HG02981 (cell line): ENCODE measurements around the gene IQSEC1.

ENCODE experiments used
- ATAC-seq: cut with Tn5 transposase; IDR thresholded peaks from one replicate; pipeline ENCODE4 v1.9.1; 2021; ENCODE audit warnings: mild to moderate bottlenecking, moderate library complexity; ENCODE audit not compliant: unreplicated experiment

Gene IQSEC1

DNA sequence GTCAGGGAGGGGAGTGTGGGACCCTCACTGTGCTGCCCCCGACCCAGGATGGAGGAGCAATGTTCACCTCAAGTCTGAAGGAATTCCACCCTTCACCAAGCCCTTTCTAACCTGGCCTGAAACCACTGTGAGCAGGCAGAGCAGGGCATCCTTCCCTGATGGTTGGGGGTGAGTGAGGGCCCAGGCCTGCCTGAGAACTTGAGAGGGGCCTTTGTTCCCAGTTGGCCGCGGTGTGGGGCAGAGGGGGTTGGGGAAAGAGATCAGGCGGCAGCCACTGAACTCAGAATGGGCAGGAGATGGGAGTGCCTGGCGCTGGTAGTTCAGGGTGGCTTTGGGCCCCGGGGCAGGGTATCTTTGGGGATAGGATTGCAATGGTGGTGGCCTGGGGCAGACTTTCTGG is 128.4 kb downstream of the IQSEC1 start:
- no peak for ATAC-seq

- ATAC-seq: no peak
Observed at GRCh38 chr3:12944413-12944812, 128.8 kb downstream of the IQSEC1 start.

DNA sequence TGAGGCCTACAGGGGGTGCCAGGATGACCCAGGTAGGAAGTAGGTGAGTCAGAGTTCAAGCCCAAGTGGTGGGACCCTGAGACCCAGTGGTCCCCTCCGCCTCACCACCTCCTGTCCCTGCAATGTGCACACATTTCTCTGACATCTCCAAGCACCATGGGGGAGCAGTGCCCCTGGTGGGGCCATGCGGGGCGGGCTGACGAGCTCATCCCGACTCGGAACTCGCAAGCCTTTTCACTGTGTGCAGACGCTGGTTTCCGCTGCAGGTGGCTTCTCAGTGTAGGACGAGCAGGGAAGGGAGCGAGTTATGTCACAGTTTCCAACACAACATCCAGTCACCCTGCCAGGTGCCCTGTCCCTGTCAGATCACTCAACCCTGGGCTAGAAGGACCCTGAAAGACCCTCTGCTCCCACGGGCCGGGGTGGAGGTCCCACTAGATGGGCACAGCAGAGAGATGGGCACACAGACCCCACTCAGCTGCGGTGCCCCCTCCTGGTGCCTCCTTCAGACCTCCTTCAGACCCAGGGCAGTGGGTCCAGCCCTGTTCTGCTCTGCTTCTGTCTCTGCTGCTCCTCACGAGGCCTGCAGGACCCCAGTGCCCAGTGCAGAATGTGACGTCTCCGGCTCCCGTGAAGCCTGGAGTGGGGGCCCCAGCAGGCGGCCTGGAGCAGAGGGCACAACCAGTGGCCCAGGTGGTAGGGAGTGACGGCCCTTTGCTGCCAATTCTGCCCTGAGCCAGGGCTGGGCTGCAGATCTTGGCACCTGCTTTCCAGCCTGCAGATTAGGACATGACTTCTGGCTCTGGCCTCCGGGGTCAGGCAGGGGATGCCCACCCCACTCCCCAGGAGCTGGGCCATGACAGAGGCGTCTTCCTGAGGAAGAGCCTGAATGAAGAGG is 129.9 kb downstream of the IQSEC1 start:
- no peak for ATAC-seq

DNA sequence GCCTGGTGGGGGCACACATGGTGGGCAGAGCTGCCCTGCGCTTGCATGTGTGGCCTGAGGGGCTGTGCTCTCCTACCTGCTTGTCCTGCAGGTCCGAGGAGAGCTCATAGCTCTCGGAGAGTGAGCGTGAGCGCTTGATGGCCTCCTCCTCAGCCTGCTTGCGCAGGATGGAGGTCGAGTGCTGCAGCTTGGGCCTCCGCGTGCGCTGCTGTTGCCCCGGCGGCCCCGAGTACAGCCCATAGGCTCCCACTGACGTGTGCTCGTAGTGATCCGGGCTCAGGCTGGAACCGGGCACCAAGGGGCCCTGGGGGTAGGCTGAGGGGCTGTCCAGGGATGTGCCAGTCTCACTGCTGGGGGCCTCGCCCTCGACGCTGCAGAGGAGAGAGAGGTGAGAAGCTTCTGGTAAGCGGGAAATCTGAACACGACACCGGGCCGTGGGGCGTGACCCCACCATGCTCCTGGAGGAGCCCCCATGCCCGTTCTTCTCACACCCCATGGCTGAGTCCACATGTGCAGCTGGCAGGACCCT is 131.7 kb downstream of the IQSEC1 start:
- no peak for ATAC-seq

DNA sequence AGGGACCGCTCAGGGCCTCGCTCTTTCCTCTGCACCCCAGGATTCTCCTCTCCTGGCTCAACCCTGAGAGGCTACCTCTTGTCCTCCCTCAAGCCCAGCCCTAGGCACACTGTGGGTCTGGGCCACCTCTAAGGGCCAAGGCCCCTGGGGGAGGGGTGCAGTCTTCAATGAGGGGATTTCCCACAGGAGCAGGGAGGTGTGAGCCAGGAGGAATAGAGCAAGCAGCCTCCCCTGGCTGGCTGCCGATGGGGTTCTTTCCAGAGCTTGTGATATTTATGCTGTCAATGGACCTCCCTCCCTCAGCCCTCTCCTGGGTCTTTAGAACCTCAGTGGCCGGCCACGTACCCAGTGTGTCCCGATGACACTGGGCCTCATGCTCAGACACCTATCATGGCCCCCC is 132.4 kb downstream of the IQSEC1 start:
- no peak for ATAC-seq

GRCh38 chr3:12939137-12939536 is 134.1 kb downstream of the IQSEC1 start:
- no peak for ATAC-seq

- ATAC-seq: no peak
Observed at GRCh38 chr3:12938258-12938711, 134.9 kb downstream of the IQSEC1 start.

- no peak for ATAC-seq
Observed at GRCh38 chr3:12935861-12936830, 137.1 kb downstream of the IQSEC1 start.

GRCh38 chr3:12935023-12935860 is 138.0 kb downstream of the IQSEC1 start:
- no peak for ATAC-seq

- ATAC-seq: no peak
Observed at GRCh38 chr3:12934431-12934830, 138.8 kb downstream of the IQSEC1 start.

DNA sequence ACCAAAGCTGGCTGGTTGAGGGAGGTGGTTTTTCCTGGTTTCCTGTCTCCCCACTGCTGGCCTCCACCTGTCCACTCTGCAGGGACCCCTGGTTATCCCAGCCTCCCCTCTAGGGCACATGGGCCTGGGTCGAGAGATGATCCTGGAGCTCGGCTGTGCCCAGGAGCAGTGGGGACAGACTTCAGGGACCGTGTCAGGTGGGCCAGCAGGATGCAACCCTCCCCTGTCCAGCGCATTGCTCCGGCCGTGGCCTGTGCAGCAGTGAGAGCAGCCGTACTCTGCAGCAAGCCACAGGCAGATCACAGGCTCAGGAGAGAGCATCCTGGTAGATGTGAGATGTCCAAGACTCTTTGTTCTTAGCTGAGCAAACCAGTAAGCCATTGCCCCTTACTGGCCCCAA is 139.3 kb downstream of the IQSEC1 start:
- ATAC-seq: no peak

DNA sequence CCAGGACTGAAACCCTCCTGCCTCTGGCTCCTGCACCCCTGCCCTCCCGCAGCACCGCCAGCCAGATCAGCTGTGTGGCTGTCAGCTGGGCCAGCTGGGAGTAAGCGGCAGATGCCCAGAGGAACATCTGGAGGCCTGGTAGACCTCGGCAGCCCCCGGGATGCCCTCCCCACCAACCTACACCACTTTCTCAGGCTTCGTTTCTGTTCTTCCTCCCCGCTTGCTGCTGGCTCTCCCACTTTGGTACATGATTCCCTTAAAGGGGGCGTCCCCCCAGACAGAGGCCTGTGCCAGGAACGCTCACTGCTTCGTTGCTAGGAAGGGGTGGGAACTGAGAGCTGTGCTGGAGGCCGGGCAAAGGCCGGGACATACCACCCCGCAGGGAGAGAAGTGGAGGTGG is 140.5 kb downstream of the IQSEC1 start:
- no peak for ATAC-seq

- no peak for ATAC-seq
Observed at GRCh38 chr3:12932347-12932746, 140.9 kb downstream of the IQSEC1 start.

GRCh38 chr3:12931273-12931905 is 141.8 kb downstream of the IQSEC1 start:
- ATAC-seq: no peak

GRCh38 chr3:12929801-12930200 is 143.4 kb downstream of the IQSEC1 start:
- ATAC-seq: no peak

DNA sequence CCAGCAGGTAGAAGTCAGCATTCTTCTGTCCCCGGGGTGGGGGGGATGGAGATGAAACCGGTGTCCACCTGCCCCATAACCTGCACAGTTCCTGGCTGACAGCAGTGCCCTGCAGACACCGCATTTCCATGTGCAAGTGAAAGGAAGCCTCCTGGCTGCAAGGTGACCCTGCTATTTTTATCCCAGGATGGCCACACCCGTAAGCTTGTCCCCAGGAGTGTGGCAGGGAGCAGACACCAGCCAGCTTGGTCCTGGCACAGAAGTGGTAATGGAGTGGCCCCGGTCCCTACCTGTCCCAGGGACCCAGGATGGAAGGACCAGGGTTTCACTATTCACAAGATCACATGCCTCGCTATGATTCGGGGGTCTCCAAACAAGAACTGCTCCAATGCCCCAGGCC is 146.6 kb downstream of the IQSEC1 start:
- no peak for ATAC-seq

- ATAC-seq: no peak
Observed at GRCh38 chr3:12925648-12926047, 147.6 kb downstream of the IQSEC1 start.

DNA sequence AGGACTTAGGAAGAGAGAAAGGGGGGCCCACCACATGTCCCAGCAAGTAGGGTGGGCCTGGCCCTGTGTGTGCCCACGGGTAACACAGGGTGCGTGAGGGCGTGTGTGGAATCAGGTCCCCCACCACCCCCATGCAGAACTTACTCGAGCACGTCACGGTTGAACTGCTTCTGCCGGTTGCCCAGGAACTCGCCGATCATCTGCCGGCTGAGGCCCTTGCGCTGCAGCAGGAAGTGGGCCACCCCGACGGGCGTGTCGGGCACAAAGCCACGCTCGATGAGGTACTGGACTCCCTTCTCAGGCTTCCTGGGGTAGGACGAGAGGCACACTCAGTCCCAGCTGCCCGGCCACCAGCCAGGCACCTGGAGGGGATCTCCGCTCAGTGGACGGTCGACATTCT is 148.8 kb downstream of the IQSEC1 start:
- no peak for ATAC-seq

DNA sequence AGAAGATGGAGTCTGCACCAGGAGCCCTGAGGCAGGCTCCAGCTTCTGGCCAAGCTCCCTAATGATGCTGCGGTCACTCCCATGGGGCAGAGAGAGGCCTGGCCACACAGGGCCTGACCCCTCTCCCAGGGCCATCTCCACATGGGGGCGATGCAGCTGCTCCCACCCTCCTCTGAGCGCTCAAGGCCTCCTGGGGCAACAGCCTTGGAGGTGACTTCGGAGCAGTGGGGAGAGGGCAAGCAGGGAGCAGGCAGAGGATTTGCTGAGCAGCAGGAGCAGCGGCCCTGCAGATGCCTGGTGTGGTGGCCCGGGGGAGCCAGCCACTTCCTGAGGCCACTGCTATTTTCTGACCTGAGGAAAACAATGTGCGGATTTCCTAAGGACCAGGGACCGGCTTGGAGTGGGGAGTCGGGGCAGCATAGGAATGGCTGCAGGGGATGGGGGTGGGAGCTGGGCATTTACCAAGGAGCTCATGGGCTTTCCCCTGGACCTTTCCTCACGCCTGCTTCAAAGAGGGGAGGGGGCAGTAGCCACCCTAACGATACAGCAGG is 150.3 kb downstream of the IQSEC1 start:
- no peak for ATAC-seq

DNA sequence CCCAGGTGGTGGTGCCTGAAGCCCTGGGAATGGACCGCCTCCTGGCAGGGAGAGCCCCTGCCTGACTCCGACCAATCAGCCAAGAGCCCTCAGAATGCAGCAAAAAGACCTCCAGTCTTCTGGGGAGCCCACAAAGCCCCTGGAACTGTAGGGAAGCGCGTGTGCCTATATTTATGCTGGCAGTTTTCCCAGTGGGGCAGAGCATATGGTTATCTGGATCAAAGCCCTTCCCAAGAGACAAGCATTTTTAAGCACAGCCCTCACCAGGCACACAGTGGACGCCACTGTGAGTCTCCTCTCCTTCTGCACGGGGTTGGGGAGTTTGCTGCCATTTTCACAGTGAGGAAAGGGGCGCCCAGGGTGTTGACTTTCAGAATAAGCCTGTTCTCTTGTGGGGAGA is 150.9 kb downstream of the IQSEC1 start:
- no peak for ATAC-seq
